H1 (cell line): ENCODE measurements around the gene MSI2. TPM values are rescaled to one million over a fixed set of nuclear protein-coding genes. Genes with fewer than 3 reads are reported as not detected.

Experiments used
- CTCF ChIA-PET: fragments of 300-600 bp; sonication (Branson Sonifier 250); formaldehyde crosslinking; loops from one replicate; lab custom pipeline; 2021; ENCODE audit not compliant: partially characterized antibody; lab: Charles Lee
- POLR2A ChIA-PET: fragments of 300-600 bp; sonication (Branson Sonifier 250); formaldehyde crosslinking; loops from one replicate; lab custom pipeline; 2021; ENCODE audit warnings: inconsistent platforms; ENCODE audit not compliant: partially characterized antibody; lab: Charles Lee
- DNase-seq, 2 experiments: peaks; one replicate each; pipeline versions ENCODE4 v3.0.0 to v3.0.0-alpha.2; 2010 to 2022; ENCODE audit warnings: low spot score in 2 of 2, low read depth in 1 of 2, mixed read lengths in 1 of 2
- FAIRE-seq: peaks from 2 replicates; lab custom pipeline; 2011; peaks lifted over from hg19 to GRCh38; lab: Jason Lieb, UNC
- H2AFZ ChIP-seq: 2 replicates; pipeline ENCODE4 v1.8.1; 2012; ENCODE audit warnings: low read length, inconsistent platforms
- H2AK5ac ChIP-seq: 2 replicates; pipeline ENCODE4 v1.6.1; 2013; ENCODE audit warnings: low read depth, low read length
- H2BK120ac ChIP-seq: replicated peaks from 2 replicates; pipeline ENCODE3; 2013; ENCODE audit warnings: low read depth, low read length, inconsistent platforms
- H2BK12ac ChIP-seq: 2 replicates; pipeline ENCODE4 v1.6.1; 2013; ENCODE audit warnings: low read depth, low read length
- H2BK15ac ChIP-seq: 2 replicates; pipeline ENCODE4 v1.6.1; 2013; ENCODE audit warnings: low read length
- H2BK20ac ChIP-seq: 2 replicates; pipeline ENCODE4 v1.6.1; 2013; ENCODE audit warnings: low read length
- H2BK5ac ChIP-seq: 2 replicates; pipeline ENCODE4 v1.6.1; 2013; ENCODE audit warnings: low read depth, low read length
- H3K14ac ChIP-seq: 2 replicates; pipeline ENCODE4 v1.6.1; 2013; ENCODE audit warnings: inconsistent platforms; ENCODE audit not compliant: insufficient read length
- H3K18ac ChIP-seq: 2 replicates; pipeline ENCODE4 v1.6.1; 2013; ENCODE audit warnings: low read length; ENCODE audit errors: extremely low read depth
- H3K23ac ChIP-seq: 2 replicates; pipeline ENCODE4 v1.6.1; 2013; ENCODE audit warnings: inconsistent platforms; ENCODE audit not compliant: insufficient read length
- H3K23me2 ChIP-seq: 2 replicates; pipeline ENCODE4 v1.6.1; 2013; ENCODE audit warnings: low read depth, low read length
- H3K27ac ChIP-seq: 2 replicates; pipeline ENCODE4 v1.6.1; 2011; ENCODE audit warnings: low read depth, low read length, inconsistent platforms
- H3K27me3 ChIP-seq, 4 experiments: replicated peaks in 1 of 4; 1 replicate in 1 of 4; 2 replicates in 3 of 4; pipeline versions ENCODE4 v1.6.1 to v1.8.1; 2011 to 2013; ENCODE audit warnings: low read length in 3 of 4, mild to moderate bottlenecking in 3 of 4, inconsistent platforms in 2 of 4, mixed read lengths in 2 of 4, moderate library complexity in 1 of 4; ENCODE audit not compliant: control insufficient read depth in 3 of 4, insufficient read depth in 3 of 4; ENCODE audit errors: extremely low read depth in 1 of 4
- H3K36me3 ChIP-seq, 4 experiments: 2 replicates each; pipeline versions ENCODE4 v1.6.1 to v1.8.1; 2011 to 2013; ENCODE audit warnings: mild to moderate bottlenecking in 4 of 4, low read length in 3 of 4, moderate library complexity in 2 of 4, control low read depth in 1 of 4, inconsistent platforms in 1 of 4; ENCODE audit not compliant: insufficient read depth in 4 of 4, control insufficient read depth in 2 of 4
- H3K4ac ChIP-seq: replicated peaks from 2 replicates; pipeline ENCODE3; 2013; ENCODE audit warnings: low read length, low read depth, mixed read lengths, inconsistent platforms; ENCODE audit not compliant: insufficient read length
- H3K4me1 ChIP-seq, 4 experiments: replicated peaks in 1 of 4; 1 replicate in 1 of 4; 2 replicates in 3 of 4; pipeline versions ENCODE4 v1.6.1 to v1.8.1; 2011 to 2013; ENCODE audit warnings: low read length in 3 of 4, inconsistent platforms in 2 of 4, mixed read lengths in 1 of 4; ENCODE audit not compliant: insufficient read depth in 4 of 4, control insufficient read depth in 3 of 4
- H3K4me2 ChIP-seq, 2 experiments: 2 replicates each; pipeline versions ENCODE4 v1.6.1 to v1.8.1; 2011 to 2013; ENCODE audit warnings: low read depth in 2 of 2, low read length in 2 of 2, control low read depth in 1 of 2, inconsistent platforms in 1 of 2, mild to moderate bottlenecking in 1 of 2; ENCODE audit not compliant: insufficient read depth in 1 of 2
- H3K4me3 ChIP-seq, 4 experiments: fragments of 200-600, 300-600 bp in 1 of 4; sonication (generic), shearing (Covaris generic), sonication (Bioruptor Twin) in 1 of 4; 2 replicates each; pipeline versions ENCODE4 v1.5.1 to v1.8.1; 2011 to 2016; ENCODE audit warnings: low read length in 4 of 4, low read depth in 3 of 4, control low read depth in 2 of 4, inconsistent platforms in 2 of 4, mild to moderate bottlenecking in 2 of 4, mixed read lengths in 1 of 4, moderate library complexity in 1 of 4; ENCODE audit not compliant: insufficient read depth in 2 of 4; ENCODE audit errors: extremely low read depth in 1 of 4
- H3K56ac ChIP-seq: replicated peaks from 2 replicates; pipeline ENCODE3; 2013; ENCODE audit warnings: low read depth, mild to moderate bottlenecking, mixed read lengths, low read length, inconsistent platforms; ENCODE audit not compliant: insufficient read length
- H3K79me1 ChIP-seq: 2 replicates; pipeline ENCODE4 v1.6.1; 2013; ENCODE audit warnings: low read depth, low read length, control low read depth
- H3K79me2 ChIP-seq, 2 experiments: 2 replicates each; pipeline versions ENCODE4 v1.6.1 to v1.8.1; 2012 to 2013; ENCODE audit warnings: low read length in 2 of 2, mild to moderate bottlenecking in 2 of 2, inconsistent platforms in 1 of 2; ENCODE audit not compliant: insufficient read depth in 2 of 2, control insufficient read depth in 1 of 2
- H3K9ac ChIP-seq, 4 experiments: replicated peaks in 1 of 4; 1 replicate in 1 of 4; 2 replicates in 3 of 4; pipeline versions ENCODE4 v1.6.1 to v1.8.1; 2011 to 2013; ENCODE audit warnings: low read depth in 3 of 4, low read length in 3 of 4, control low read depth in 2 of 4, mild to moderate bottlenecking in 2 of 4, moderate library complexity in 2 of 4, inconsistent platforms in 1 of 4; ENCODE audit errors: extremely low read depth in 1 of 4
- H3K9me3 ChIP-seq, 2 experiments: 2 replicates each; pipeline versions ENCODE4 v1.6.1 to v1.8.1; 2012 to 2013; ENCODE audit warnings: mild to moderate bottlenecking in 2 of 2, moderate library complexity in 2 of 2, control low read depth in 1 of 2, inconsistent platforms in 1 of 2, low read depth in 1 of 2, low read length in 1 of 2, mixed read lengths in 1 of 2; ENCODE audit not compliant: insufficient read depth in 2 of 2
- H4K20me1 ChIP-seq, 2 experiments: replicated peaks in 1 of 2; 2 replicates each; pipeline versions ENCODE3 to v1.8.1; 2011 to 2013; ENCODE audit warnings: inconsistent platforms in 2 of 2, low read length in 2 of 2, mild to moderate bottlenecking in 1 of 2; ENCODE audit not compliant: insufficient read depth in 2 of 2, control insufficient read depth in 1 of 2
- H4K5ac ChIP-seq: 2 replicates; pipeline ENCODE4 v1.6.1; 2013; ENCODE audit warnings: low read length, low read depth, mixed read lengths, inconsistent platforms; ENCODE audit not compliant: insufficient read length
- H4K8ac ChIP-seq: 2 replicates; pipeline ENCODE4 v1.8.0; 2013; ENCODE audit warnings: mild to moderate bottlenecking, moderate library complexity, low read length, inconsistent platforms; ENCODE audit not compliant: insufficient read depth; ENCODE audit errors: extremely low read depth
- H4K91ac ChIP-seq: replicated peaks from 2 replicates; pipeline ENCODE3; 2013; ENCODE audit warnings: low read length, mixed read lengths, inconsistent platforms; ENCODE audit not compliant: insufficient read length
- BCL11A ChIP-seq, 2 experiments: IDR thresholded peaks; one replicate each; pipeline ENCODE4 v1.6.1; 2011; ENCODE audit warnings: low read depth in 2 of 2, low read length in 2 of 2, mild to moderate bottlenecking in 2 of 2
- BRCA1 ChIP-seq: IDR thresholded peaks from 2 replicates; pipeline ENCODE4 v1.6.1; 2012; ENCODE audit warnings: low read depth, low read length, improper control_type of control experiment
- CEBPB ChIP-seq: IDR thresholded peaks from 2 replicates; pipeline ENCODE4 v1.6.1; 2012; ENCODE audit warnings: low read depth, low read length
- FOSL1 ChIP-seq: IDR thresholded peaks from 2 replicates; pipeline ENCODE4 v1.6.1; 2011; ENCODE audit warnings: mild to moderate bottlenecking, low read depth, low read length, moderate library complexity; ENCODE audit not compliant: insufficient read depth
- HDAC6 ChIP-seq: IDR thresholded peaks from one replicate; pipeline ENCODE4 v1.7.1; 2012; ENCODE audit warnings: low read depth, mild to moderate bottlenecking, inconsistent platforms, low read length, moderate library complexity
- POLR2AphosphoS5 ChIP-seq: IDR thresholded peaks from 2 replicates; pipeline ENCODE4 v1.6.1; 2011; ENCODE audit warnings: low read depth, low read length
- SIX5 ChIP-seq: IDR thresholded peaks from 2 replicates; pipeline ENCODE4 v1.6.1; 2011; ENCODE audit warnings: mild to moderate bottlenecking, low read depth, low read length
- SP4 ChIP-seq: IDR thresholded peaks from 2 replicates; pipeline ENCODE4 v1.6.1; 2012; ENCODE audit warnings: low read length, inconsistent platforms
- WGBS, 2 experiments: shearing (Covaris generic) in 1 of 2; methylation state at CpG; one replicate each; pipeline versions ENCODE4 v1.1.6 to v1.1.7; 2013 to 2015; ENCODE audit warnings: low lambda C conversion rate in 2 of 2, mixed read lengths in 2 of 2, inconsistent platforms in 1 of 2, low coverage in 1 of 2, missing lambda C conversion rate in 1 of 2; ENCODE audit not compliant: insufficient replicate concordance in 2 of 2, insufficient coverage in 1 of 2, insufficient read length in 1 of 2; ENCODE audit errors: extremely low coverage in 1 of 2, missing lambda C conversion rate in 1 of 2; 5-methylcytosine and 5-hydroxymethylcytosine counted together
- polyA plus RNA-seq, 7 experiments: library from polyadenylated mRNA; depleted of rRNA in 3 of 7; stranded (reverse) in 5 of 7; unstranded in 2 of 7; fragments of >200 nt in 5 of 7; fragments of 200-250 nt in 2 of 7; gene quantifications; 1 replicate in 5 of 7; 2 replicates in 1 of 7; 4 replicates in 1 of 7; pipeline versions ENCODE4 v1.2.1 to v1.2.3, GENCODE V29; 2011 to 2013; ENCODE audit warnings: missing spikeins in 2 of 7, mixed read lengths in 2 of 7
- total RNA-seq: library from RNA; stranded (reverse); fragmentation: NEBNext Ultra II Directional; extraction: Animal tissue kit (Norgen Biotek cat#: 25700); gene quantifications from 2 replicates; pipeline ENCODE4 v1.2.1, GENCODE V29; 2021
- TF ChIP-seq, protein P1 (sequence below): IDR thresholded peaks from 2 replicates; pipeline ENCODE4 v1.6.1; 2011; ENCODE audit warnings: low read length, improper control_type of control experiment
- TF ChIP-seq, protein P2 (sequence below): IDR thresholded peaks from 2 replicates; pipeline ENCODE4 v1.6.1; 2011; ENCODE audit warnings: low read depth, mild to moderate bottlenecking, low read length; ENCODE audit not compliant: insufficient read depth

The MSI2 gene
- total and polyA plus RNA-seq, 2 of the 8 experiments (the other 6 are each of a cell fraction or from before 2014, with no cell fraction given), result 36.7 to 80.6 TPM

DNA sequence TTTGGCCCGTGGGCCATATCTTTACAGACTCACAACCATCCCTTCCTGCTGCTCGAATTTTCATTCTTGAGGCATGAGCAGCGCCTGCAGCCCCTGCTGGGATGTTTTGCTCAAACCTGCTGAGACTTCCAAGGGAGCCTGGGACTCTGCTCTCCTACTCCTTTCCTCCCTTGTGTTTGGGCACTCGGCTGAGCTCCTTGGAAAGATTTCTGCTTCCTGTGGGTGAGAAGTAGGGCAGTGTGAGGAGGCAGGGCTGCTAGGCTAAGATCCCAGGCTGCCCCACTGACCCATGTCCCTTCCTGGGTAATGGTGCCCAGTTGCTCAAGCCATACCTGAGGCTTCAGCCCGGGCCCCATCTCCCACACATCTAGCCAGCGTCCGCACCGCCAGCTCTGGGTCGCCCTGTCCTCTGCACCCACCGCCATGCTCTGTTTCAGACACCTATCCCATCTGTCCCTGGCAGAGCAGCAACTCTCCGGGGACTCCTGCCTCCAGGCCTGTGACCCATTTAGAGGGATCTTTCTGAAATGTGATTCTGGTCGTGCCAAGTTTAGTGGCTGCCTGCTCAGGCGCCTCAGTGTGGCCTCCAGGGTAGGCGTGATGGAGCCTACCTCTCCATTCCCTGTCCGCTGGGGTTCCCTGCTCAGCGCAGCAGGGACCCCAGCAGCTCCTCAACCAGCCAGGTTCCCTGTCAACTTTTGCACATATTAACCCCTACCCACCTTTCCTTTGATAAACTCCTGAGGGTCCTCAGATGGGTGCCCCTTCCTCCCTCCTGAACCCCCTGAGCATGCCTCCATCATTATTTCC lies 298.7 kb downstream of the MSI2 start:
- H4K20me1 ChIP-seq, result peaks cover 8 to 12% of the 10 kb centered on the region in 2 experiments
- H2AFZ ChIP-seq, result no peak overlapping the region
- DNase-seq (no peak), FAIRE-seq (no peak)
- POLR2A ChIA-PET, result no interaction called here
- no peak overlapping the region for H3K4me3 ChIP-seq
- no peaks in the 10 kb centered on the region for H3K9me3 ChIP-seq
- TF ChIP-seq BCL11A (IDR thresholded peaks at IDR 0.05; ENCODE audit: low read depth in 2 of 2, low read length in 2 of 2) (no peak), SIX5 (no peak), POLR2AphosphoS5 (no peak), BRCA1 (no peak), CEBPB (no peak), SP4 (no peak), HDAC6 (no peak), FOSL1 (no peak)
- TF ChIP-seq, protein P1, sequence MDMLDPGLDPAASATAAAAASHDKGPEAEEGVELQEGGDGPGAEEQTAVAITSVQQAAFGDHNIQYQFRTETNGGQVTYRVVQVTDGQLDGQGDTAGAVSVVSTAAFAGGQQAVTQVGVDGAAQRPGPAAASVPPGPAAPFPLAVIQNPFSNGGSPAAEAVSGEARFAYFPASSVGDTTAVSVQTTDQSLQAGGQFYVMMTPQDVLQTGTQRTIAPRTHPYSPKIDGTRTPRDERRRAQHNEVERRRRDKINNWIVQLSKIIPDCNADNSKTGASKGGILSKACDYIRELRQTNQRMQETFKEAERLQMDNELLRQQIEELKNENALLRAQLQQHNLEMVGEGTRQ, result no peak
- TF ChIP-seq, protein P2, sequence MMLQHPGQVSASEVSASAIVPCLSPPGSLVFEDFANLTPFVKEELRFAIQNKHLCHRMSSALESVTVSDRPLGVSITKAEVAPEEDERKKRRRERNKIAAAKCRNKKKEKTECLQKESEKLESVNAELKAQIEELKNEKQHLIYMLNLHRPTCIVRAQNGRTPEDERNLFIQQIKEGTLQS, result no peak
- 0 out of 7 replicates have a peak, but pooled peaks cover 0 to 2% (median 0%) of the 10 kb centered on the region in 4 experiments for H3K27me3 ChIP-seq
- H3K18ac ChIP-seq, result no peak overlapping the region
- H3K79me2 ChIP-seq, result peaks cover 0 to 5% of the 10 kb centered on the region in 2 experiments; a peak in 1 of 4 replicates
- H4K5ac ChIP-seq, result no peak overlapping the region
- no peak overlapping the region for H2BK20ac ChIP-seq
- no peak overlapping the region for H3K4ac ChIP-seq
- 0 out of 4 replicates have a peak overlapping the region, but pooled peaks of 1 of the 2 experiments have one; percentile 21 for H3K4me2 ChIP-seq
- no peaks in the 10 kb centered on the region for H3K23me2 ChIP-seq
- H3K36me3 ChIP-seq, result no peaks in the 10 kb centered on the region
- no peak overlapping the region for H2BK120ac ChIP-seq
- H2BK5ac ChIP-seq, result peak overlapping the region; percentile 38; the same call in 1 of the 2 replicates
- 84% methylated on average over 16 of the region's 16 CpGs; no CpG with 5 or more reads in 1 of the 2 experiments for WGBS, 2 experiments
- H3K9ac ChIP-seq, result no peak overlapping the region
- H4K8ac ChIP-seq, result peak overlapping the region; percentile 1; the same call in 1 of the 2 replicates
- H3K27ac ChIP-seq, result peak overlapping the region; percentile 41; the same call in 1 of the 2 replicates
- H3K4me1 ChIP-seq, result peaks cover 8 to 36% (median 16%) of the 10 kb centered on the region in 4 experiments
- H2BK12ac ChIP-seq, result no peak overlapping the region; the same call in 1 of the 2 replicates
- no peak overlapping the region for H3K23ac ChIP-seq
- no peak overlapping the region for H4K91ac ChIP-seq
- no peak overlapping the region for H3K56ac ChIP-seq
- H2BK15ac ChIP-seq, result no peak overlapping the region
- CTCF ChIA-PET, result interaction anchor here (0.6 to 6.4 kb wide), 11 partner anchors 11 to 306 kb away, joined by 3 to 98 read pairs (median 4); no protein-coding TSS in a partner anchor
- peak overlapping the region; percentile 24; the same call in 1 of the 2 replicates for H2AK5ac ChIP-seq
- H3K79me1 ChIP-seq, result no peaks in the 10 kb centered on the region; the same call in 1 of the 2 replicates
- H3K14ac ChIP-seq, result no peak overlapping the region
